GM19043 (cell line): ENCODE results near the gene LRRK1.

Experiments
- ATAC-seq: cut with Tn5 transposase; IDR thresholded peaks from one replicate; pipeline ENCODE4 v1.9.1; 2021; ENCODE audit warnings: low read depth; ENCODE audit not compliant: unreplicated experiment

LRRK1 gene

DNA sequence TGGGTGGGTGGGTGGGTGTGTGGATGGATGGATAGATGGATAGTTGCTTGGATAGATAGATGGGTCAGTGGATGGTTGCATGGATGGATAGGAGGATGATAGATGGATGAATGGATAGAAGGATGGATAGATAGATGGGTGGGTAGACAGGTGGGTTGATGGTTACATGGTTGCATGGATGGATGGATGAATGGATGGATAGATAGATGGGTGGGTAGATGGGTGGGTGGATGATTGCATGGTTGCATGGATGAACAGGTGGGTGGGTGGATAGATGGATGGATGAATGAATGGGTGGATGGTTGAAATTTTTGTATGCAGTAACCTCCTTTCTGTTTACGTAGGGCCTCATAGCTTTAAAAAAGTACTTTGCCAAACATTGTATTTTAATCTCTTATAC is 79.5 kb downstream of the LRRK1 start:
- no peak for ATAC-seq

DNA sequence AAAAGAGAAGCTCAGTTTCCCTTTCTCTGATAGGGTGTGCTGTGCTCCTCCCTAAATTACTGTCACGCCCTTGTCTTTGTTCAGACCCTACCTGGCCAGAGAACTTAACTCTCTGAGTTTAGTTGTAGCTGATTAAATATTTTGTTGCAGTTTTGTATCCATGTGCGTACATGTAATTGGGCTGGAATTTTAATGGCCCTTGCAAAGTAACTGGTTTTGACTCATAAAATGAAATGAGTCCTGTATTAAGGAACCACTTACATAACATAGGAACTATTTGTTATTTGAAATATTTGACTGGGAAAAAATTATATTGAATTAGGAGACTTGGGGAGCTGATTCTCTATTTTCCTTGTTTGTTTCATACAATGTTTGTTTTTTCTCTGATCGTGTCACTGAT is 80.2 kb downstream of the LRRK1 start:
- ATAC-seq, result no peak

DNA sequence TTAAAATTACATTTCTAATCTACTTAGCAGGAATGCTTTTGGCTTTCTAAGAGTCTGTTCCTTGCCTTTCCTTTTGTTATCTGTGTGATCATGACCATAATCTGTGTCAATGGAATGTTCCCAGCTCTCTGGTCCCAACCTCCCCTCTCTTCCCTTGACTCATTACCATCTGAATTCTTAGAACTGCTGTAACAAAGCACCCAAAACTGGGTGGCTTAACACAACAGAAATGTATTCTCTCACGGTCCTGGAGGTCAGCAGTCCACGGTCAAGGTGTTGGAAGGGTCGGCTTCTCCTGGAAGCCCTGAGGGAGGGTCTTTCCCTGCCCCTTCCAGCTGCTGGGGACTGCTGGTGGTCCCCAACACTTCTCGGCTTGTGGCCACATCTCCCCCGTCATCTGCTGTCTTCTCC is 81.1 kb downstream of the LRRK1 start:
- ATAC-seq, result no peak

DNA sequence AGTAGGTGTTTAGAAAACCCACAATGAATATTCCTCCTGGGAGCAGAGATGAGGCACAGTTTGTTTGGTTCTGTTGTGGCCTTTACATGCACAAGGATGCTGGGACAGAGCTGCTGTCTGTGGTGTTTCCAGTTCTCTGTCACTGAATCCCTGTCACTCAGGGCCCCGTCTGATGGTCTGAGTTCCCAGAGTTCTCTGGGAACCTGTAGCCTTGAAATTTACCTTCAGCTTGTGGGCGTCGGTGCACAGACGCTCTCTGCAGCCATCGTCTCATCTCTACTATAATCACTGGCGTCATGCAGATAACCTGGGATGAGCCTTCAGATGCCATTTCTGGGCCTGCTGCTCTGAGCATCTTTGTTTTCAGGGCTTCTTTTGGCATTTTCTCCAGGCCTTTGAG is 81.9 kb downstream of the LRRK1 start:
- ATAC-seq, result no peak

DNA sequence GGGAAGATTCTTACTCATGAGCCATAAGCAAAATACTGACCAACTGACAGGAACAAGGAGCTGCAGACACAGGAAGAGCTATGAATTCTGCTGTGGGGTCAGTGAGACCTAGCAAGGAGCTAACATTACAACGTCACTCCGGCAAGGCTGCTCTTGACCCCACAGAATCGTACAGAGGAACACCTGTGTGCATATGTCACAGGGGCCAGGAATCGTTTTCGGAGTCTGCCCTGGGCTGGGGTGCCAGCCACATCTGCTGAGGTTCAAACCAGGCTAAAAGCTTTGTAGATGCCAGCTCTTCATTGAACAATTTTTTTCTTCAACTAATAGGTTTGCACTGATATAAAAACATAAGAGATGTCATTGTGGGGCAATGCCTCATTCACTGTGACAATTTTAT is 82.6 kb downstream of the LRRK1 start:
- ATAC-seq, result no peak

DNA sequence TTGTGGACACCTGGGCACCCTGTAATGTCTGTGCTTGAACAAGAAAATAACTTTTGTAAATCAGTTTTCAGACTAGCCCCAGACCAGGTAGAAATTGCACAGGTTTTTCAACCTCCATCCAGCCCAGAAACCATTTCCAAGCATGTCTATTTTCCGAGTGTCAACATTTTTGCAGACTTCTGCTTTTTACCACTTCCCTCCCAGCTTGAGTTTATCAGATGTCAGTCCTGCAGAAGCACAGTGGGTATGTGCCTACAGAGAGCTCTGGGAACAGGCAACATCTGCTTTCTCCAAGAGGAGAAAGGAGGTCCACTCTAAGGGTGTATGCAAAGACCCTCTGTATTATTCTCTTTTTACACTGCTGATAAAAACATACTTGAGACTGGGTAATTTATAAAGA is 83.9 kb downstream of the LRRK1 start:
- ATAC-seq, result no peak

DNA sequence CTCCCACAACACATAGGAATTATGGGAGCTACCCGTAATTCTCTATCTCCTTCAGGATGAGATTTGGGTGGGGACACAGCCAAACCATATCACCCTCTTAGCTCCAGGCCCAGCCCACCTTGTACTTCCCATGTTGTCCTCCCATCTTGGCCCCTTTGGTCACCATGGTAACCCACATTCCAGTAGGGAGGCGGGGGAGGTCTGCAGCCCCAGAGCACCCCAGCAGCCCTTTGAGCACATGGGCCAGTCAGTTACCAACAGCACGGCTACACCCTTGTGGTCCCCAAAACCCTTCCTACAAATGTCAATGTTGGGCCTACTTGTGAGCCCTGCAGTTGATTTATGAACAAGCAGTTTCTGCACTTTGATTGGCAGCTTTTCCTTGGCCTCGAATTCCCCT is 84.5 kb downstream of the LRRK1 start:
- ATAC-seq, result no peak

DNA sequence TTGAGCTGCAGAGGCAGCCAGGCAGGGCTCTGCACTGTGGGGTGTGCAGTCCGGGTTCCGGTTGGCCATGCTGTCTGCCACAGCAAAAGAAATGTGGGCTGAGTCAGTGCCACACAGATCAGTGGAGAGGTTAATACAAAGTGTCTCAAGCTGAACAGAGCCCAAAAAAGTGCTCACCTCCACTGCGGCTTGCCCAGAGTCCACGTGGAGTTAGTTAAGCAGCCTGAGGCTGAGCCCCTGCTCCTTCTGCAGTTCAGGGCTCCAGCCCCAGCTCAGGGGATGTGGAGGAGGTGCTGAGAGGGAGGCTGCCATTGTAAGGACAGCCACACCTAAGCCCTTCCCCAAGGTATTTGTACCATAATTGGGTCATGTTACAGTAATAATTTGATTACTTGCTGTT is 85.3 kb downstream of the LRRK1 start:
- no peak for ATAC-seq

DNA sequence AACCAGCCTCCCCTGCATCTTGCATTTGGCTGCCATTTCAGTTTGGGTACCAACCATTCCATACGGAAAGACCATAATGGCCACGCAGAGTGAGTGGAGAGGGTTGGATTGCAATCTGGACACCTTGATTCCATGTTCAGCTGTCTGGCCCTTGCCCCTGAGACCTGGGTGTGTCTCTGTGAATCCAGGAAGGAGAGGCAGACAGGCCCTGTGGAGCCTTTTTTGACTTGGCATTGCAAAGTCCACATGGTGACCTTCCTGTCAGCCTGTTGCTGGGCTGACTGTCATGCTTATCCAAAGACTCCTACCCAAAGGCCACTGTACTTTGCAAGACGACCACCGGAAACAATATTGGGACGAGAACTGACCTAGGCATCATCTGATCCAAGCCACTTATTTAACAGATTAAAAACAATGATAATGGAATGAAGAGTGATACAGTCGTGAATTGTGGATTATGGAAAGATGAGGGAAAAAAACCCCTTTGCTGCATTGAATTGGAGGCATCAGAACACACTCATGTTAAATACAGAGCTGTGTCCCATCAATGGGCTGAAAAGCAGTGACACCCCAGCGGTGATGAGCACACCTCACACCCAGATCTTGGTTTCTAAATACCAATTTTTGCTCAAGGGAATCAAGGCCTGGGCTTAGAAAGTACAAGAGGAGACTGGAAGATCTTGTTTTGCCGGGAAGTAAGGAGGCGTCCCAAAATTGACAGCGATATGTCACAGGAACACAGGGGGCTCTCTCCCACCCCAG is 86.0 kb downstream of the LRRK1 start:
- no peak for ATAC-seq

DNA sequence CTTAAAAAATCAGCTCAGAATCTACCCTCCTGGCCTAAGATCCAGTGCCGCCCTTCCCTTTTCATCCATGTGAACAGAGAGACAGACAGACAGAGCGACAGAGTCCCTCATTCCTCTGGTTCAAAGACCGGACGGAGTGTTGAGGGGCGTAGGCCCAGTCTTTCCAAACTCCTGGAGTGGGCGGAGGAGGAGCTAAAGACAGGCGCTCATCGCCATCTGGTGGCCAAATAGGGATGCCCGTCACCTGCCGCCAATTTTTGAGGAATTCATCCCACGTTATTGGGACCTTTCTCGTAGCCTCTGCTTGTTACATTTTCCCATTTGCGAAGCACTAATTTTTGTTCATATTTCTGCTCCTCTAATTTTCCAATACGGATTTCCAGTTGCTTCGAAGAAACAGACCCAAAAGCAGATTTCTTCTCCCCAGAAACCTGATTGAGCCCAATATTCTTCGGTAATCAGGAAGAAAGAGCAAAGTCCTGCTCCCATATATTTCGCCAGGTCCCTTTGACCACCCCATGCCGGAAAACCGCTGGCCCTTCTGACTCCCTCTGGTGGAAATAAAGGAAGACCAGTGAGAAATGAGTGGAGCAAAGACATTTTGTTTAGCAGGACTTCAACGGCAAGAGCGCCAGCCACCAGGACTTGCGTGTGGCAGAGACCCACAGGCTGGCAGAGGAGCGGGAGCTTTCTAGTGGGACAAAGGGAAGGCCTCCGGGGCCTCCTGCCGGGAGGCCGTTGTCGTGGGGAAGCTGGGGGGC is 88.0 kb downstream of the LRRK1 start:
- ATAC-seq, result peak; percentile 41

DNA sequence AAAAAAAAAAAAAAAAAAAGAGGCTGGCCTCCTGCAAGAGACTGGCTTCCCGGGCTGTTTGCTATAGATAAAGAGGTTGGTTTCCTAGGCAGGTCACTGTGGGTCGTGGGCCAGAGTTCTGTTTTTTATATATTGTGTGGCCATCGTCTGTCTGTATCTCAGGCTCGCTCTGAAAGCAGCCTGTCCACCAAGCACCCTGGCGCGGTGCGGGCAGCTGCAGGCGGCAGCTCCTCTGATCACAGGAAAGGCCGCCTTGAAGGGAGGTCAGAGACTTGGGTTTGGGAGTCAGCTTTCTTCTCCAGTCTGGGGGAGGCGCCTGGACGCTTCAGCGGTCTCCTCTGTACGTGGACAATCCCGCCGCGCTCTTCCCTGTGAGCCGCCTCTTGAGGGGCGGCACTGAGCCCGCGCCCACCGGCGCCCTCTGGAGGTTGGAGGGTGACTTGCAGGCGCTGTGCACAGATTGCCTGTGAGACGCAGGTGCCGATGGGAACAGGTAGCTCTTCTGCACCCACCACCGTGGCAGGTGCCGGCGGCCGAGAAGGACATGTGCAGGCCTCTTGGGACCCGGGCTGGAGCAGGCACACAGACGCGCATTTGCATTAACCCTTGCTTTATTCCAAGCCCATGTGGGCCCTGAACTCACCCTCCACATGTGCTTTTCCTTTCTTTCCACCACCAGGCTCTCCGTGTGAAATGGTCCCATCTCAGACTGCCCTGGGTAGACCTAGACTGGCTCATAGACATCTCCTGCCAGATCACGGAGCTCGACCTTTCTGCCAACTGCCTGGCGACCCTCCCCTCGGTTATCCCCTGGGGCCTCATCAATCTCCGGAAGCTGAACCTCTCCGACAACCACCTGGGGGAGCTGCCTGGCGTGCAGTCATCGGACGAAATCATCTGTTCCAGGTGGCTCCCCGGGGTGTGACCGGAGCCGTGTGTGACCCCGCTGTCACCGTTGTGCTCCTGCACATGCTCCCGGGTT is 89.3 kb downstream of the LRRK1 start:
- peak; percentile 88 for ATAC-seq

DNA sequence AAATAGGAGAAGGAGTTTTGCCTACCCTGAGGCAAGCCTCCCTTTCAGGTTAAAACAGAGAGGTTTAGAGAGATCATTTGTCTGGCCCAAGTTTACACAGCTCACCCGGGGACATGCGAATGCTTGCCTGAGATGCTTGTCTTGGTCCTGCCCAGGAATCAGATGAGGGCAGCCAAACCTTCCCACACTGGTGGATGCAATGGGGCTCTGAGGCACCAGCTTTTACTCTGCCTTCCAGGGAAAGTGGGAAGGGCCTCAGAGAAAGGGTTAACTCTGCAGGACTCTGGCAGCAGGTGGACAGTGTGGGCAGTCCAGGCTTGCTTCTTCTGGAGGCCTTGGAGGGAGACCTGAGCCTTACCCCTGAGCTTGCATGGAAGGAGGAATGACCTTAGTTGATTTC is 90.0 kb downstream of the LRRK1 start:
- ATAC-seq, result no peak

DNA sequence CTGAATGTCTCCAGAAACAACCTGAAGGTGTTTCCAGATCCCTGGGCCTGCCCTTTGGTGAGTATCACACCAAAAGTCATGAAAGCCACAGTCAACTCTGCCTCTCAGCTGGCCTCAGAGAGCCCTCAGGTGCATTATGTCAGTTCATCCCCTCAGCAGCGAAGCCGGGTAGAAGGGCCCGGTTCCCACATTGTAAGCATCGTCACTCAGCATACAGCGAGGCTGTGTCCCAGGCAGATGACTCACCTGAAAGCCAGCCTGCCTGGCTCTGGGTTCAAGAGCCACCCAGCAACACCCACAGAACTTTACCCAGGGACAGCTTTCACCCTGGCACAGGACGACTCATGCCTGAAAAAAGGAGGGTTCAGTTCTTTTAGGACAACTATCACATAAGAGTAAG is 91.6 kb downstream of the LRRK1 start:
- no peak for ATAC-seq

DNA sequence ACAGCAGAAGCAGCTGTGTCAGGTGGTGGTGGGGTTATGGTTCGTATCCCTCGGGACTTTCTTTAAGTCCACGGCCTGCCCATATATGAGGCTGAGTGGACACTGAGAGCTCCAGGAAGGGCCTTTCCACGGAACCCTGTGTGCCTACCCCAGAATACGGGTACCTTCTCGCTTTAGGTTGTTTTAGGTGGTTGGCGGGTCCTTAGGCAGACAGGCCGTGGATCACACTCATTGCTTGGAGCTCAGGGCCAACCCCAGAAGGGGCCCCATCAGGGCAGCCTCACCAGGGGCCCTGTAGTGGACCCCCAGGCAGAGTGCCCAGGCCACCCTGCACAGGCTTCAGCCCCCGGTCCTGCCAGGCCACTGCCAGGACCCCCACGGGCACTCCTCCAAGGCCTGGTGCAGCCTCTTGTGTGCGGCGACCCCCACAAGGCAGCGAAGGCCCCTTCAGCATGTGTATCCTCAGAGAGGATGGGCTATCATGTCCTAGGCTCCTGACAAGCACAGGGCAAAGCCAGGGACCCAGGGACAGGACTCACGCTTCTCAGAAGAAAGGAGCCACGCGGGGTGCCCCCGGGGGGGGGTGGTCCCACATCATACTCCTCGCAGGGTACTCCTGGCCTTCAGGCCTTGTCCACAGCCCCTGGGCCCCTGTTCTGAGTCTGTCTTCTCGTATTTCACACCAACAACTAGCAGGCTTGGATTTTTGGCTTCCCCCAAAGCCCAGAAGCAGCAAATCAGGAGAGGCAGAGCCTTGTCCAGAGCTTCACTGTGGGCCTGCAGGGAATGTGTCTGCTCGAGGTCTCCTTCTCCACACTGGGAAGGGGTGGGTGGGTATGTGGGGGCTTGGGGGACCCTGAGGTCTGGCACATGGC is 93.4 kb downstream of the LRRK1 start:
- no peak for ATAC-seq

DNA sequence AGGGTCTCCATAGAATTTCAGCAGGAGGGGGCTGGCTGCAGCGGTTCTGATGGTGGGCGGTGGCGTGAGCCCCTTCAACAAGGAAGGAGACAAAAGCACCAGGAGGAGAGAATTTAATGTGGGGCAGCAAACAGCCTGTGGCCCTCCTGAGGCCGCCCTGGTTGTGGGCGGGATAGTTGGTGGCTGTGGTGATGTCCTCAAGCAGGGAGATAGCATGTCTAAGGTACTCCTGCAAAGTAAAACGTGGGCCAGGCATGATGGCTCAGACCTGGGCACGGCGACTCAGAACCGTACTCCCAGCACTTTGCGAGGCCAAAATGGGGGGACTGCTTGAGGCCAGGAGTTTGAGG is 94.0 kb downstream of the LRRK1 start:
- ATAC-seq, result no peak

DNA sequence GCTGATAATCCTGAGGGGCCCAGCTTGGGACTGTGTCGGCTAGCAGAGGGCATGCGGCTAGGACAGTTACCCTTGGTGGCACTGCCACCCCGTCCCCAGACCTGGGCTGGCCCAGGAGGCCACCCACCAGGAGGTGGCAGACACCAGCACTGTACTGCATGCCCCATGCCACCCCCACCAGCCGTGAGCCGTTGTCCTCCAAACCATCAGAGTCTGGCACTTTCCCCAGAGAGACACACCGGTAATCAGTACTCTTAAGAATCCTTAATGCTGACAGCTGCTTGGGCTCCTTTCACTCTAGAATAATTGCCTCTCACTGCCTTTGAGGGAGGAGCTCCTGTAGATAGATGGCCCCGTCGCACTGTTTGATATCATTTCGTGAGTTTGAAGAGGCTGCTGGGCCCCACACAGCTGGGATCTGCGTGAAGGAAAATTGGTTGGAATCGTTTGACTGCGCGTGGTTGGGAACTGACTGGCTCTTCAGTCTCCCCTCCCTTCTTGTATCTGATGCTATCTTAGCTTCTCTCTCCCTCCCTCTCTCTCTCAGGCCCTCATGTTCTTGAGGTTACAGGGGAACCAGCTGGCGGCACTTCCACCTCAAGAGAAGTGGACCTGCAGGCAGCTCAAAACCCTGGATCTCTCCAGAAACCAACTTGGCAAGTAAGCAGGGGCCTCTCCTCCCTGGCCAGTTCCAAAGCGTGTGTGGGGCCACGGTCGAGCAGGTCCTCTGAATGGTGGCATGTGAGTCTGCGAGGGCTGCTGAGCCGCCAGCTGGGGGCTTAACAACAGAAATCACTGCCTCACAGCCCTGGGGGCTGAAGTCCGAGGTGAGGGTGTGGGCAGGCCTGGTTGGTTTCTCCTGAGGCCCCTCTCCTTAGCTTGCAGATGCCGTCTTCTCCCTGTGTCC is 94.9 kb downstream of the LRRK1 start:
- no peak for ATAC-seq

DNA sequence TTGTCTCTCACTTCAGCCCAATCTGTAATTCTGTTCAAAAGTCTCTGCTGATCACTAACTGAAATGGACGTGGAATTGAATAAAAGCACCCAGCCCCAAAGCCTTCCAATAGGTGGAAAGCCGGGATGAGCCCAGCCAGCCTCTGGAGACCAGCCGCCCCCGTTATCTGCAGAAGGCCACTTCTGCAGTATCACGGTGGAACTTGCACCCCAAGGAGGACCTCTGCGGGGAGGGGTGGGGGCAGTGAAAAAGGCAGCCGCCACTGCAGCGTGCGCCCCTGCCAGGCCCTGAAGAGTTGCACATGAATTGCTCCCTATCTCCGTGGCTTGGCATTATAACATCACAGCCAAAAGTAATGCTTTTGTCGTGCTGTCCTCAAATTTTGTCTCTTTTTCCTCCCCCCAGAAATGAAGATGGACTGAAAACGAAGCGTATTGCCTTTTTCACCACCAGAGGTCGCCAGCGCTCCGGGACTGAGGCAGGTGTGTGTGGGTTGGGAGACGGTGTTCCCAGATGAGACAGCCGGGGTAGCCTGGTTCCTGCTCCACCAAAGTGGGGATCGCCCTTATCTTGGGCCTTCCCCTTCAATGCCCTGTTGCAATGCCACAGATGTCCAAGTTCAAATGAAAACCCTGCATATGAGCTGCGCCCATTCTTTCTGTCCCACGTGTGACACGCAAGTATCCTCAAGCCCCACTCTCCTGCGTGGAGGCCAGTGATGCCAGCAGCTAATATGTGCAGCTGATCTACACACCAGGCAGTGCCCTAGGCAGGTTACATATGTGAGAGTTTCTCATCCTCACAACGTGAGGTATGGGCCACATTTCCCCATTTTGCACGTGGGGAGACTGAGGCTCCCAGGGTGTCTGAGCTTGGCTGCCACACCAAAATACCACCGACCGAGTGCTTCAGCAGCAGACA is 96.0 kb downstream of the LRRK1 start:
- ATAC-seq, result no peak

DNA sequence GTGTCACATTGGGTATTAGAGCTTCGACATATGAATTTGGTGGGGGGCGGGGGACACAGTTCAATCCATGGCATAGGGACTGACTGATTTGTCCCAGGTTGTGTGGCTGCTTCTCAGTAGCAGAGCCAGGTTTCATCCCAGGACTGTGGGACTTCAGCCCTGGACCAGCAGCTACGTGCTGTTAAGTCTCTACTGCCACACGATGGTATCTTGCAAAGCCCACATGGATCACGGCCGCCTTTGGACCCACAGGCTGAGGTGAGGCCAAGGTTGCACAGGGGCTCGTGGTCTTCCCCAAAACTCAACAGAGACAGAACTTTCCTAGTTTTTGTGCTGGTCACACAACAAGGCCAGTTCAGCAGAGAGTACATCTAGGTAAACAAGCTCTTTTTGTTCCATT is 97.4 kb downstream of the LRRK1 start:
- no peak for ATAC-seq
